ENCODE measurements around the gene COPG1. TPM values are rescaled to one million over a fixed set of nuclear protein-coding genes. Genes with fewer than 3 reads are reported as not detected.
A peak's percentile ranks its signal among the peaks of the same experiment; 100 is the strongest.

Gene COPG1
- total and polyA plus RNA-seq, 4 experiments from 2014 or later, result 67.4 to 147 (median 129) TPM

DNA sequence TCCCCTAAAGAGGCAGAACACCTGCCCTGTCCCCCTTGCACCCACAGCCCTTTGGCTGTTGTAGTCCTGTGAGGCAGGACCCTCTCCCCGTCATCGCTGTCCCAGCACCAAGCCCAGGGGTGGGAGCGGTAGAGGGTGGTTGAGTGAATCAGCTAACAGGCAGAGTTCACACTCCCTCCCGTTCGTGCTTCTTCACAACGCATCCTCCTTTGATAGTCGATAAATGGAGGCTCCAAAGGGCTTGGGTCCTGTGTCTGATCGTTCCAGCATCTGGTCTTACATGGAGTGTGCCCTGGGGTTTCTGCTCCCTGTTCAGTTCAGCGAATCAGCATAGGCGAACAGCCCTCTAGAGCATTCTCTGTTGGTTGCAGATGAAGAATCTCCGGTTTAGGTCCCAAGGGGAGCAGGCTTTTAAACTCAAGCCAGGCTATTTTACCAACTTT lies 28.4 kb downstream of the COPG1 start:
- Mint-ChIP-seq H3K27ac (peak overlapping the region; percentile 90 to 99 (median 97)), H3K9me3 (no peaks in the 10 kb centered on the region), H3K27me3 (no peaks in the 10 kb centered on the region), H3K4me1 (peaks cover 19 to 45% (median 34%) of the 10 kb centered on the region in 4 donors), H3K4me3 (peak overlapping the region; percentile 87 to 96 (median 90)), H3K36me3 (peaks cover 28 to 63% of the 10 kb centered on the region in 2 donors)
- H3K4me3 ChIP-seq (ENCODE audit: low read length in 2 of 2), result no peak overlapping the region
- intact Hi-C loops (cut with micrococcal nuclease), result loop anchor here (1.0 to 5.0 kb wide), 8 partner anchors 29 to 551 kb away; partner anchors contain the start of genes CNBP, COPG1, IFT122 and ISY1
- peak in 2 of 5 donors; percentile 6 to 8 for DNase-seq
- ChIA-PET POLR2A (ENCODE audit: partially characterized antibody) (interaction anchor here (0.6 to 9.6 kb wide), 5 partner anchors 28 to 642 kb away, joined by 3 to 315 read pairs (median 4); partner anchors contain the start of gene COPG1), CTCF (ENCODE audit: partially characterized antibody) (interaction anchor here (0.9 to 3.2 kb wide), 3 partner anchors 27 to 39 kb away, joined by 3 to 22 read pairs (median 7); a partner anchor contains a TSS)
- H3K9me3 ChIP-seq (ENCODE audit: control insufficient read depth in 1 of 2, low read length in 2 of 2), result no peaks in the 10 kb centered on the region
- peaks cover 34% of the 10 kb centered on the region for H3K36me3 ChIP-seq (ENCODE audit: insufficient read depth, low read length)
- no peaks in the 10 kb centered on the region for H3K27me3 ChIP-seq (ENCODE audit: insufficient read depth, low read length)
- H3K27ac ChIP-seq (ENCODE audit: low read depth, low read length), result peak overlapping the region; percentile 99
- H3K4me1 ChIP-seq (ENCODE audit: insufficient read depth, low read length), result peaks cover 39% of the 10 kb centered on the region

DNA sequence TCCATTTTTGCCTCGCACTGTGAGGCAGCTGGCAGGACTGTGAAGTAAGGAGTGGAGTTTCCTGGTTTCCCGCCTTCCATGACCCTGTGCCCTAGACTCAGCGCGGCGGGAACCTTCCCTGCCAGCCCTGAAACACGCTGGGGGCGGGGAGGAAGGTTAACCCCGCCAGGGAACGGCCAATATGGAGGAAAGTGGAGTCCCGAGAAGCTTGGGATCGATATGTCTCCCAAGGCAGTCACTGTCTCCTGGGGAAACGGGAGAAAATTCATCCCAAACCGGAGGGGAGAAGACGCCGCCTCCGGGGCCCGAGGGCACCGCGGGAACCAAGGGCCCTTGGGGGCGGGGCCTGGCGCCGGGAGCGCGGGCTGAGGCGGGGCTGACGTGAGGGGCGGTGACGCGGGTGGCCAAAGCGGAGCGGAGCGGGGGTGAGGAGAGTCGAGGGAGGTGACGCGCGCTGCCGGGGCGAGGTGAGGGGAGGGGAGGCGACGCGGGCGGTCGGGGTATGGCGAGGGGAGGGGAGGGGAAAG lies 29.1 kb downstream of the COPG1 start, which contains the start of gene HMCES:
HMCES (plus strand) TSS at position 432 of the 527 bp plus-strand sequence. CDS start 863 bp downstream, outside the sequence.
- peak; percentile 93 to 97 (median 95) for DNase-seq
- Mint-ChIP-seq H3K4me1 (peaks cover 22 to 50% (median 38%) of the 10 kb centered on the region in 4 donors), H3K36me3 (peaks cover 28 to 61% of the 10 kb centered on the region in 2 donors), H3K27me3 (no peaks in the 10 kb centered on the region), H3K4me3 (peak within 1 kb of the TSS; percentile 94 to 99 (median 98)), H3K27ac (peak within 1 kb of the TSS; percentile 90 to 100 (median 99)), H3K9me3 (no peaks in the 10 kb centered on the region)
- peaks cover 44% of the 10 kb centered on the region for H3K4me1 ChIP-seq (ENCODE audit: insufficient read depth, low read length)
- intact Hi-C loops (cut with micrococcal nuclease), result loop anchor here (1.0 to 5.0 kb wide), 8 partner anchors 29 to 551 kb away; partner anchors contain the start of genes CNBP, COPG1, IFT122 and ISY1
- CTCF ChIA-PET (ENCODE audit: partially characterized antibody), result interaction anchor here (0.8 to 3.2 kb wide), 4 partner anchors 26 to 123 kb away, joined by 3 to 22 read pairs (median 4); a partner anchor contains a TSS
- peak within 1 kb of the TSS; percentile 69 to 85 for H3K4me3 ChIP-seq (ENCODE audit: low read length in 2 of 2)
- peak within 1 kb of the TSS; percentile 99 for H3K27ac ChIP-seq (ENCODE audit: low read depth, low read length)
- H3K27me3 ChIP-seq (ENCODE audit: insufficient read depth, low read length), result no peaks in the 10 kb centered on the region
- H3K9me3 ChIP-seq (ENCODE audit: control insufficient read depth in 1 of 2, low read length in 2 of 2), result no peaks in the 10 kb centered on the region
- H3K36me3 ChIP-seq (ENCODE audit: insufficient read depth, low read length), result peaks cover 33% of the 10 kb centered on the region
- POLR2A ChIA-PET (ENCODE audit: partially characterized antibody), result interaction anchor here (0.6 to 9.6 kb wide), 16 partner anchors 9 to 641 kb away, joined by 3 to 315 read pairs (median 4); partner anchors contain the start of genes ACAD9, CNBP, COPG1 and ISY1

DNA sequence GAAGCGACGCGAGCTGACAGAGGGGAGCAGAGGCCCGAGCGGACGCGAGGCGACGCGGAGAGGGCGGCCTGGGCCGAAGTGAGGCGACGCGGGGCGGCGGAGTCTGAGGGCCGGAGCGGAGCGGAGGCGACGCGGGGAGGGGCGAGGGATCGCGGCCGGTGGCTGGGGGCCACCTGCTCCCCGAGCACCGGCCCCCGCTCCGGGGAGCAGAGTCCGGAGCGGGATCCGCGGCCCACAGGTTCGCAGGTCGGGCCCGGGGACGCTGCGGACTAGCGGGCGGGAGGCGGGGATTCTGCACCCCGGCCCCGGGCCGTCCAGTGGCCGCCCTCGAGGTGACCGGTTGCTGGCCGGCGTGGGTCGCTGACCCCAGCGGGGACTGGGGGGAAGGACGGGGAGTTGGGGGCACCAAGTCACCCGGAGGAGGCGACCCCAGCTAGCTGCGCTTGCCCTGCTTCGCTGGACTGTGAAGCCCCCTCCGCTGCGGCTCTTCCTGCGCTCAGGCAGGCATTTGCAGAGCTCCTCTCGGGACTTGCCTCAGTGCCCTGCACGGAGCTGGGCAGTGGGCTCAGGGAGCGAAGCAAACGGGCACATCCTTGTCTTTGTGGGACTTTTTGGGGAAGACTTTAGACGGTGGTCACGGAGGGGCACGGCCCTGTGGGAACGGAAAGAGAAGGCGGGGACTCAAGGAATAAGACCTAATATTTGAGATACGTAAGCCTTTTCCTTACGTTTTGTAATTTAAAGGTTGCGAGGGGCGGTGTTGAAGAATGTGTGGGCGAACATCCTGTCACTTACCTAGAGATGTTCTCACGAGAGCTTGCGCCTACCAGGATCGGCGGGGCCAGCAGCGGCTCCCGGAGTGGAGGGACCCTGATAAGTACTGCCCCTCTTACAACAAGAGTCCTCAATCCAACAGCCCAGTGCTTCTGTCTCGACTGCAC lies 29.8 kb downstream of the COPG1 start:
- Mint-ChIP-seq H3K9me3 (no peaks in the 10 kb centered on the region), H3K27ac (peak overlapping the region; percentile 90 to 100 (median 99)), H3K4me3 (peak overlapping the region; percentile 94 to 99 (median 98)), H3K36me3 (peaks cover 21 to 59% of the 10 kb centered on the region in 2 donors), H3K27me3 (no peaks in the 10 kb centered on the region), H3K4me1 (peaks cover 23 to 56% (median 43%) of the 10 kb centered on the region in 4 donors)
- ChIA-PET CTCF (ENCODE audit: partially characterized antibody) (interaction anchor here (0.8 to 3.2 kb wide), 6 partner anchors 25 to 309 kb away, joined by 3 to 22 read pairs (median 4); a partner anchor contains a TSS), POLR2A (ENCODE audit: partially characterized antibody) (interaction anchor here (0.7 to 9.6 kb wide), 17 partner anchors 9 to 400 kb away, joined by 3 to 315 read pairs (median 3); partner anchors contain the start of genes ACAD9, CNBP, COPG1 and ISY1)
- H3K9me3 ChIP-seq (ENCODE audit: control insufficient read depth in 1 of 2, low read length in 2 of 2), result no peaks in the 10 kb centered on the region
- peak overlapping the region; percentile 69 to 85 for H3K4me3 ChIP-seq (ENCODE audit: low read length in 2 of 2)
- peak; percentile 52 to 70 (median 62) for DNase-seq
- peaks cover 26% of the 10 kb centered on the region for H3K36me3 ChIP-seq (ENCODE audit: insufficient read depth, low read length)
- H3K4me1 ChIP-seq (ENCODE audit: insufficient read depth, low read length), result peaks cover 44% of the 10 kb centered on the region
- peak overlapping the region; percentile 99 for H3K27ac ChIP-seq (ENCODE audit: low read depth, low read length)
- intact Hi-C loops (cut with micrococcal nuclease), result loop anchor here (1.0 to 5.0 kb wide), 9 partner anchors 30 to 552 kb away; partner anchors contain the start of genes CNBP, COPG1, IFT122 and ISY1
- H3K27me3 ChIP-seq (ENCODE audit: insufficient read depth, low read length), result no peaks in the 10 kb centered on the region

DNA sequence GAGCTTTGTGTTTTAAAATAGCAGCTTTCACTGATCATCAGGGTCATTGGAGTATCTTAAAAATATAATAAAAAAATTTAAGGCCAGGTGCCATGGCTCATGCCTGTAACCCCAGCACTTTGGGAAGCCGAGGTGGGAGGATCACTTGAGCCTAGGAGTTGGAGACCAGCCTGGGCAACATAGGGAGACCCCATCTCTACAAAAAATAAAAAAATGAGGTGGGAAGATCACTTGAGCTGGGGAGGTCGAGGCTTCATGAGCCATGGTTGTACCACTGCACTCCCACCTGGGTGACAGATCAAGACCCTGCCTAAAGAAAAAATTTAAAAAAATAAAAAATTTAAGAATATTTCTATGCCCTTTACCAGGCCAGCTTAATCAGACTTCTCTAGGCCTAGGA lies 30.8 kb downstream of the COPG1 start:
- H3K27ac Mint-ChIP-seq, result peak overlapping the region; percentile 56 to 99 (median 99)
- peaks cover 17% of the 10 kb centered on the region for H3K36me3 ChIP-seq (ENCODE audit: insufficient read depth, low read length)
- peak overlapping the region; percentile 99 for H3K27ac ChIP-seq (ENCODE audit: low read depth, low read length)
- intact Hi-C loops (cut with micrococcal nuclease), result no loop called here
- H3K27me3 Mint-ChIP-seq, result no peaks in the 10 kb centered on the region
- CTCF ChIA-PET (ENCODE audit: partially characterized antibody), result interaction anchor here (1.1 to 3.2 kb wide), 3 partner anchors 36 to 310 kb away, joined by 4 to 22 read pairs (median 5); a partner anchor contains a TSS
- H3K9me3 Mint-ChIP-seq, result no peaks in the 10 kb centered on the region
- peaks cover 44% of the 10 kb centered on the region for H3K4me1 ChIP-seq (ENCODE audit: insufficient read depth, low read length)
- peak overlapping the region in 7 of 8 donors; percentile 54 to 99 (median 96) for H3K4me3 Mint-ChIP-seq
- no peaks in the 10 kb centered on the region for H3K27me3 ChIP-seq (ENCODE audit: insufficient read depth, low read length)
- POLR2A ChIA-PET (ENCODE audit: partially characterized antibody), result interaction anchor here (0.9 to 9.6 kb wide), 9 partner anchors 8 to 160 kb away, joined by 3 to 315 read pairs (median 7); partner anchors contain the start of genes CNBP, COPG1, IFT122 and ISY1
- H3K4me3 ChIP-seq (ENCODE audit: low read length in 2 of 2), result peak overlapping the region; percentile 69 to 85
- no peak for DNase-seq
- no peaks in the 10 kb centered on the region for H3K9me3 ChIP-seq (ENCODE audit: control insufficient read depth in 1 of 2, low read length in 2 of 2)
- H3K36me3 Mint-ChIP-seq, result peaks cover 14 to 54% of the 10 kb centered on the region in 2 donors
- H3K4me1 Mint-ChIP-seq, result peaks cover 26 to 66% (median 45%) of the 10 kb centered on the region in 4 donors

DNA sequence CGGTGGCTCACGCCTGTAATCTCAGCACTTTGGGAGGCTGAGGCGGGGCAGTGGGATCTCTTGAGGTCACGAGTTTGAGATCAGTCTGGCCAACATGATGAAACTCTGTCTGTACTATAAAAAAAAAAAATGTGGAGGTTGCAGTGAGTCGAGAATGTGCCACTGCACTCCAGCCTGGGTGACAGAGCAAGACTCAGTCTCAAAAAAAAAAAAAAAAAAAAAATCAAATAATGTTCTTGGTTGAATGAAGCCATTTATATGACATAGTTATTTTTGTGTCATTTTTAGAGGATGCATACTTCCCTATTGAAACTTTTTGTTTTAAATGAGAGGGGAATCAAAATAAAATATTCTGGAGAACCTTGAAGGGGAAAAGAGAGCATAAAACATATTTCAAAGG lies 32.3 kb downstream of the COPG1 start:
- Histone ChIP-seq H3K9me3 (ENCODE audit: control insufficient read depth in 1 of 2, low read length in 2 of 2) (no peaks in the 10 kb centered on the region), H3K4me1 (ENCODE audit: insufficient read depth, low read length) (peaks cover 44% of the 10 kb centered on the region), H3K27ac (ENCODE audit: low read depth, low read length) (no peak overlapping the region), H3K4me3 (ENCODE audit: low read length in 2 of 2) (no peak overlapping the region), H3K27me3 (ENCODE audit: insufficient read depth, low read length) (no peaks in the 10 kb centered on the region), H3K36me3 (ENCODE audit: insufficient read depth, low read length) (peaks cover 4% of the 10 kb centered on the region)
- Mint-ChIP-seq H3K36me3 (peaks cover 10 to 45% of the 10 kb centered on the region in 2 donors), H3K27ac (peak overlapping the region in 6 of 7 donors; percentile 26 to 95 (median 87)), H3K4me1 (peaks cover 29 to 71% (median 47%) of the 10 kb centered on the region in 4 donors), H3K9me3 (no peaks in the 10 kb centered on the region), H3K27me3 (no peaks in the 10 kb centered on the region), H3K4me3 (peak overlapping the region in 5 of 8 donors; percentile 22 to 69 (median 54))
- ChIA-PET POLR2A (ENCODE audit: partially characterized antibody) (interaction anchor here (9.6 kb wide), 1 partner anchor 33 kb away, joined by 315 read pairs; a partner anchor contains a TSS), CTCF (ENCODE audit: partially characterized antibody) (interaction anchor here (1.4 kb wide), 1 partner anchor 49 kb away, joined by 3 read pairs; no protein-coding TSS in a partner anchor)
- no peak for DNase-seq
- intact Hi-C loops (cut with micrococcal nuclease), result no loop called here

DNA sequence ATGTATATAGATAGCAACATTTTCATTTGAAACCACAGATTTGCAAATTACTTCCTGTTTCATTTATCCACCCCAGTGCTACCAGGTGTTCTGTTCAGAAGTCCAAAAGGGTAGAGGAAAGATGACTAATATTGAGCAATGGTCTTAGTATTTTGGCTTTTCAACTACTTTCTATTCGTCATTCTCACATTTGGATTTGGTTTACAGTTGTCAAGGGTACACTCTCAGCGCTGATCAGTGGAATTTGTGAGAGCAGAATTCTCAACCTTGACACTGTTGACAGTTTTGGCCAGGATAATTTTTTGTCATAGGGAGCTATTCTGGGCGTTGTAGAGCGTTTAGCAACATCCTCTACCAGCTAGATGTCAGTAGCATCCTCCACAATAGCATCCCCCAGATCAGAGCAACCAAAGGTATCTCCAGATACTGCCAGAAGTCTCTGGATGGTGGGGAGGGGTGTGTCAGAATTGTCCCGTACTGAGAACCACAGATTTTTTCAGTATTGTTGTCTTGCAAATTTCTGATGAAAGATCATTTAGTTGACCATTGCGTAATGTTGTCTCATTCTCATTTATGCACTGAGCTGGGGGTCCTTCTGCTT lies 33.4 kb downstream of the COPG1 start:
- POLR2A ChIA-PET (ENCODE audit: partially characterized antibody), result interaction anchor here (0.6 to 9.6 kb wide), 2 partner anchors 32 to 405 kb away, joined by 3 to 315 read pairs; a partner anchor contains a TSS
- Histone ChIP-seq H3K4me3 (ENCODE audit: low read length in 2 of 2) (no peak overlapping the region), H3K27ac (ENCODE audit: low read depth, low read length) (peak overlapping the region; percentile 44), H3K27me3 (ENCODE audit: insufficient read depth, low read length) (no peaks in the 10 kb centered on the region), H3K4me1 (ENCODE audit: insufficient read depth, low read length) (peaks cover 44% of the 10 kb centered on the region), H3K36me3 (ENCODE audit: insufficient read depth, low read length) (peaks cover 5% of the 10 kb centered on the region), H3K9me3 (ENCODE audit: control insufficient read depth in 1 of 2, low read length in 2 of 2) (no peaks in the 10 kb centered on the region)
- Mint-ChIP-seq H3K9me3 (no peaks in the 10 kb centered on the region), H3K4me3 (peak overlapping the region in 7 of 8 donors; percentile 47 to 83 (median 67)), H3K27me3 (no peaks in the 10 kb centered on the region), H3K4me1 (peaks cover 29 to 68% (median 45%) of the 10 kb centered on the region in 4 donors), H3K27ac (peak overlapping the region; percentile 66 to 95 (median 90)), H3K36me3 (peaks cover 12 to 42% of the 10 kb centered on the region in 2 donors)
- CTCF ChIA-PET (ENCODE audit: partially characterized antibody), result interaction anchor here (1.0 to 1.9 kb wide), 4 partner anchors 33 to 48 kb away, joined by 3 to 16 read pairs (median 3); a partner anchor contains a TSS
- intact Hi-C loops (cut with micrococcal nuclease), result no loop called here
- DNase-seq, result peak; percentile 24 to 52 (median 33)
